Lung (tissue), 12 donors: ENCODE data around the gene FDXR. TPM values are rescaled to one million over a fixed set of nuclear protein-coding genes. Genes with fewer than 3 reads are reported as not detected.
A peak's percentile ranks its signal among the peaks of the same experiment; 100 is the strongest.

Experiments used
- ATAC-seq: fragments of 200-7000 bp; cut with Tn5 transposase; one replicate; pipeline ENCODE4 v1.9.1; 2020; ENCODE audit warnings: moderate number of reproducible peaks; ENCODE audit not compliant: insufficient read depth, low FRiP score
- DNase-seq, 3 donors: peaks; one replicate each; pipeline ENCODE4 v3.0.0-alpha.2; 2013 to 2017
- H3K27ac ChIP-seq, 2 donors: one replicate each; pipeline ENCODE4 v1.5.1; 2013; ENCODE audit warnings: mild to moderate bottlenecking in 2 of 2, moderate library complexity in 2 of 2, control low read depth in 1 of 2, inconsistent platforms in 1 of 2, low read depth in 1 of 2, low read length in 1 of 2
- H3K27me3 ChIP-seq, 3 donors: one replicate each; pipeline ENCODE4 v1.5.1; 2013; ENCODE audit warnings: low read length in 2 of 3; ENCODE audit not compliant: control insufficient read depth in 3 of 3, insufficient read depth in 3 of 3
- H3K36me3 ChIP-seq, 4 donors: one replicate each; pipeline ENCODE4 v1.5.1; 2013; ENCODE audit warnings: low read length in 4 of 4, mild to moderate bottlenecking in 1 of 4, moderate library complexity in 1 of 4; ENCODE audit not compliant: control insufficient read depth in 4 of 4, insufficient read depth in 4 of 4
- H3K4me1 ChIP-seq, 5 donors: one replicate each; pipeline ENCODE4 v1.5.1; 2013; ENCODE audit warnings: low read length in 5 of 5, mild to moderate bottlenecking in 2 of 5, moderate library complexity in 1 of 5; ENCODE audit not compliant: control insufficient read depth in 5 of 5, insufficient read depth in 5 of 5
- H3K4me3 ChIP-seq: one replicate; pipeline ENCODE4 v1.5.1; 2013; ENCODE audit warnings: mild to moderate bottlenecking, control low read depth, moderate library complexity
- H3K9ac ChIP-seq, 2 donors: one replicate each; pipeline ENCODE4 v1.5.1; 2013; ENCODE audit warnings: low read length in 2 of 2, control low read depth in 1 of 2; ENCODE audit not compliant: insufficient read depth in 1 of 2
- H3K9me3 ChIP-seq, 4 donors: one replicate each; pipeline ENCODE4 v1.5.1; 2013; ENCODE audit warnings: low read length in 3 of 4, mild to moderate bottlenecking in 1 of 4, moderate library complexity in 1 of 4; ENCODE audit not compliant: control insufficient read depth in 4 of 4, insufficient read depth in 3 of 4
- WGBS, 2 donors: extraction: QIAGEN DNeasy Blood & Tissue Kit; methylation state at CpG; one replicate each; pipeline ENCODE4 v1.1.7; 2013; 5-methylcytosine and 5-hydroxymethylcytosine counted together
- polyA plus RNA-seq, 2 donors: library from polyadenylated mRNA; stranded (reverse); fragments of 200-250 nt; gene quantifications; one replicate each; pipeline ENCODE4 v1.2.1, GENCODE V29; 2013
- total RNA-seq, 2 donors: library from RNA; depleted of rRNA in 1 of 2; stranded (reverse); fragments of >200 nt in 1 of 2; gene quantifications; one replicate each; pipeline ENCODE4 v1.2.1, GENCODE V29; 2014 to 2021
- TF ChIP-seq, protein P1 (sequence below): IDR thresholded peaks from 2 replicates; pipeline ENCODE4 v1.5.1; 2012; ENCODE audit warnings: mild to moderate bottlenecking; ENCODE audit errors: control extremely low read depth, extremely low read depth
- donor health status: control.
- donor health status: control.
- donor health status: Bipolar disorder and iron deficiency.
- donor health status: healthy.
- donor health status: DM: yes; HTN: yes; CAD: no.

FDXR gene
- total and polyA plus RNA-seq, 4 donors, result 7.8 to 17.5 (median 10.7) TPM

DNA sequence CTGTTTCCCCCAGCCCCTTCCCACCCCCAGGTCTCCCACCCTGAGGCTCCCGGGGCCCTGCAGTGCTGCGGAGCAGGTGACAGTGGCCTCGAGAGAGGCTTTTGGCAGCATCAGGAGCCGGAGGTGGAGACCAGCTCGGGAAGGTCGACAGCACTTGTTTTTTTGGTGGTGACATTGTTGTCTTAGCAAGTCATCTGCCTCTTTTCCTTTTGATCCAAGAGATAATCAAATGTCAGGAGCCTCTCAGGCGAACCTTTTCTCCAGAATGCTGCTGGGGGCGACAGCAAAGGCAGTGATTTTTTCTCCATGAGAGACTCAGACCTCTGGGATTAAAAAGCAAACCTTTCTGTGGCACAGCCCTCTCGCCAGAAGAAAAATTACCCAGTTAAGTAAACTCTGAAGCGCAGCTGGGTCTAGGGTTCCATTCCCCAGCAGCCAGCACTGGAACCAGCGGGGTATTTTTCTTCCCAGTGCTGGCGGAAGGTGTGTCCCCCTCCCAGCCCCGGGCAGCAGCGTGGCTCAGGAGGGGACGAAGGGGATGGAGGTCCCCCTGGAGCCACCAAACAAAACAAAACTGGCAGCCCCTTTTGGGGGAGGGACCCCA lies 50.4 kb downstream of the FDXR start:
- Histone ChIP-seq H3K4me3 (no peak overlapping the region), H3K27me3 (no peaks in the 10 kb centered on the region), H3K9ac (no peak overlapping the region), H3K27ac (no peak overlapping the region), H3K9me3 (no peaks in the 10 kb centered on the region), H3K4me1 (peaks cover 0 to 27% (median 0%) of the 10 kb centered on the region in 5 donors), H3K36me3 (peaks cover 0 to 32% (median under 1%) of the 10 kb centered on the region in 4 donors)
- WGBS, 2 donors, result 82 to 87% methylated on average over 15 of the region's 15 CpGs
- TF ChIP-seq, protein P1, sequence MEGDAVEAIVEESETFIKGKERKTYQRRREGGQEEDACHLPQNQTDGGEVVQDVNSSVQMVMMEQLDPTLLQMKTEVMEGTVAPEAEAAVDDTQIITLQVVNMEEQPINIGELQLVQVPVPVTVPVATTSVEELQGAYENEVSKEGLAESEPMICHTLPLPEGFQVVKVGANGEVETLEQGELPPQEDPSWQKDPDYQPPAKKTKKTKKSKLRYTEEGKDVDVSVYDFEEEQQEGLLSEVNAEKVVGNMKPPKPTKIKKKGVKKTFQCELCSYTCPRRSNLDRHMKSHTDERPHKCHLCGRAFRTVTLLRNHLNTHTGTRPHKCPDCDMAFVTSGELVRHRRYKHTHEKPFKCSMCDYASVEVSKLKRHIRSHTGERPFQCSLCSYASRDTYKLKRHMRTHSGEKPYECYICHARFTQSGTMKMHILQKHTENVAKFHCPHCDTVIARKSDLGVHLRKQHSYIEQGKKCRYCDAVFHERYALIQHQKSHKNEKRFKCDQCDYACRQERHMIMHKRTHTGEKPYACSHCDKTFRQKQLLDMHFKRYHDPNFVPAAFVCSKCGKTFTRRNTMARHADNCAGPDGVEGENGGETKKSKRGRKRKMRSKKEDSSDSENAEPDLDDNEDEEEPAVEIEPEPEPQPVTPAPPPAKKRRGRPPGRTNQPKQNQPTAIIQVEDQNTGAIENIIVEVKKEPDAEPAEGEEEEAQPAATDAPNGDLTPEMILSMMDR, result no peak
- peak in 1 of 3 donors; percentile 18 for DNase-seq
- ATAC-seq, result no peak

DNA sequence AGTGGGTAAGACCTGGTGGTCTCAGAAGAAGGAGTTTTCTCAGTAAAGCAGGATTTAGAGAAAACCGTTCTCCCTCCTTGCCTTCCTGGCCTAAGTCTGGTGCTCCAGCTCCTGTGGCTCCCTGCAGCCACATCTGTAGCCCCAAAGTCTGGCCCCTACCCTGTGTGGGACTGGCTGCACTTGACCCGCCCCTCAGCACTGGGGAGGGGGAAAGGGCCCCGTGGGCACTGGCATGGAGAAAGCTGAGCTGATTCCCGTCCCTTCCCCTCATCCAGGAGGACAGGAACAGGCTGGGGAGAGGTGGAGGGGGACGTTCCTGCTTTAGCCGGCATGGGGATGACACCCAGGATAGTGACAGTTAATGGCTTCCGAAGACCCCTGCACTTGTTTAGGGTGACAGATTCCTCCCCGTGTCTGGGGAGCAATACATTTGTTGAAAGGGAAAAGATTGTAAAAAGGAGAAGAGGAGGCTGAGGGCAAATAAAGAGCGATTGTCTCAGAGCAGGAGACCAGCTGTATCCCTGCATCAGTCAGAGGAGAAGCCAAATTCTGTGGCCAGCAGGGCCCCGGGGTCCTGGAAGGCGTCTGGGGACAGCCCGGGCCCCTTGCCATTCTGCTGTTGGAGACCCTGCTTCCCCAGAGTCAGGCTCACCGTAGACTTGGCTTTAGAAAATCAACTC lies 51.0 kb downstream of the FDXR start:
- no peak overlapping the region for H3K27ac ChIP-seq
- ATAC-seq, result no peak
- peaks cover 0 to 2% (median 0%) of the 10 kb centered on the region in 4 donors for H3K9me3 ChIP-seq
- peaks cover 0 to 32% (median under 1%) of the 10 kb centered on the region in 4 donors for H3K36me3 ChIP-seq
- TF ChIP-seq, protein P1, result no peak
- H3K4me1 ChIP-seq, result peaks cover 0 to 27% (median 0%) of the 10 kb centered on the region in 5 donors
- no peak overlapping the region for H3K9ac ChIP-seq
- no peak overlapping the region for H3K4me3 ChIP-seq
- no peaks in the 10 kb centered on the region for H3K27me3 ChIP-seq
- peak in 2 of 3 donors; percentile 15 to 35 for DNase-seq
- WGBS, 2 donors, result 85 to 96% methylated on average over 13 of the region's 13 CpGs

DNA sequence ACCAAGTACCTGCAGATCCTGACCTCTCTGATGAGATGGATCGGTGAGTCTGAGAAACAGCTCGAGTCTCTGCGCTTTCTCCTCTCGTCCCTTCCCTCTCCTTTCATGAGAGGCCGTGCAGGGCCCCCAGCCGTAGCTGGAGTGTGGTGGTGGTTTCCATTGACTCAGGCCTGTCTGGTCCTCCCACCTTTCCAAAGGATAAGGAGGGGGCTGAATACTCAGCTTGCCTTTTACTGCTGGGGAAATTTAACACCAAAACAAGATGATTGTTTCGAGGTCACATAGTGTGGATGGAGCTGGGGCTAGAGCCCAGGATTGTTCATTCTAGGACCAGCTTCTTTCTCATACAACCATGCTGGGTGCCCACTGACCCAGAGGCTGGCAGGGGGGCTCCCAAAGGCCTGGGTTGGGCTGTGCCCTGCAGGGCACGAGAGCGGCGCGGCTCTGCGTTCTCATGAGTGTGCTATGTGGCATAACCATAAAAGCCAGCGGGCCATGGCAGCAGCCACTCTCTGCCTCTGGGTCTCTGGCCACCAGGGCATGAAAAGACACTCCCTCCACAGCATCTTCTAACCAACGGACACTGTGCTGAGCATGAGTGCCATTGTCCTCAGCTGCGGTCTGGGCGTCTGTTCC lies 52.9 kb downstream of the FDXR start:
- peaks cover 0 to 29% (median under 1%) of the 10 kb centered on the region in 4 donors for H3K36me3 ChIP-seq
- no peaks in the 10 kb centered on the region for H3K27me3 ChIP-seq
- ATAC-seq (no peak), DNase-seq (no peak)
- WGBS, 2 donors, result 96 to 97% methylated on average over 16 of the region's 16 CpGs
- no peak overlapping the region for H3K4me3 ChIP-seq
- H3K27ac ChIP-seq, result no peak overlapping the region
- TF ChIP-seq, protein P1, result no peak
- no peak overlapping the region for H3K9ac ChIP-seq
- peaks cover 0 to 27% (median 0%) of the 10 kb centered on the region in 5 donors for H3K4me1 ChIP-seq
- H3K9me3 ChIP-seq, result peaks cover 0 to 2% (median 0%) of the 10 kb centered on the region in 4 donors
